Measurements from ENCODE around the gene RNF144B.

Gene RNF144B

GRCh38 chr6:18501663-18502013 lies 114.5 kb downstream of the RNF144B start:
- Histone ChIP-seq H3K27ac (peak overlapping the region in 10 of 11 experiments; percentile 20 to 94 (median 78); a peak in 18 of 22 replicates), H3K27me3 (no peaks in the 10 kb centered on the region), H3K4me2 (peak overlapping the region; percentile 3 to 93 (median 72); a peak in 20 of 22 replicates), H3K36me3 (no peaks in the 10 kb centered on the region), H3K9me3 (replicated peaks in 1 of 11) (no peaks in the 10 kb centered on the region), H4K20me1 (no peaks in the 10 kb centered on the region), H3K9ac (peak overlapping the region in 8 of 11 experiments; percentile 44 to 82 (median 70); a peak in 14 of 22 replicates), H3K4me3 (peak overlapping the region in 2 of 10 experiments; percentile 12 to 41; a peak in 2 of 20 replicates), H3K4me1 (peaks cover 4 to 74% (median 27%) of the 10 kb centered on the region in 10 experiments; a peak in 16 of 20 replicates)
- peak in 7 of 11 experiments; percentile 51 to 94 (median 78); a peak in 11 of 22 replicates for TF ChIP-seq Cebpa-rat (IDR thresholded peaks at IDR 0.05)

DNA sequence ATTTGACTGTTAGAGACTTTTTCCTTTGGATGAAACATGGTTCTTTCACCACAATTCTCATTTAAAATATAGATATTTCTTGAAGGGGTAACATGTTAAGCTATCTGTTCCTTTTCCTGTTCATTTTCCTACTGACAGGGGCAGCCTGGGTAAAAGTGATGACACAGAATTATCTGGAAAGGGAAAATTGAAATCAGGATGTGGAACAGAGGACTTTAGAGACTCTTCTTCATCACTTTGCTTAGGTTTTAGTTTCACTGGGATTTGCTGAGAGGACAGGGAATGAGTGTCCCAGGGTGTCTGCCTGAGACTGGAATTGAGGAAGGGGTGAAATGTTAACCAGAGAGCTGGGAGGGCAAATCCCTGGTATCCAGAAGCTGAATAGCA lies 116.0 kb downstream of the RNF144B start:
- H4K20me1 ChIP-seq = no peaks in the 10 kb centered on the region
- H3K36me3 ChIP-seq = no peaks in the 10 kb centered on the region
- no peak overlapping the region for H3K4me3 ChIP-seq
- peak overlapping the region in 9 of 11 experiments; percentile 39 to 93 (median 60); a peak in 14 of 22 replicates for H3K4me2 ChIP-seq
- H3K27me3 ChIP-seq = no peaks in the 10 kb centered on the region
- peaks cover 4 to 67% (median 27%) of the 10 kb centered on the region in 10 experiments; a peak in 16 of 20 replicates for H3K4me1 ChIP-seq
- H3K9ac ChIP-seq = peak overlapping the region in 5 of 11 experiments; percentile 33 to 77 (median 67); a peak in 7 of 22 replicates
- no peak for TF ChIP-seq Cebpa-rat (IDR thresholded peaks at IDR 0.05)
- peak overlapping the region in 9 of 11 experiments; percentile 9 to 94 (median 77); a peak in 15 of 22 replicates for H3K27ac ChIP-seq
- no peaks in the 10 kb centered on the region for H3K9me3 ChIP-seq (replicated peaks in 1 of 11)

DNA sequence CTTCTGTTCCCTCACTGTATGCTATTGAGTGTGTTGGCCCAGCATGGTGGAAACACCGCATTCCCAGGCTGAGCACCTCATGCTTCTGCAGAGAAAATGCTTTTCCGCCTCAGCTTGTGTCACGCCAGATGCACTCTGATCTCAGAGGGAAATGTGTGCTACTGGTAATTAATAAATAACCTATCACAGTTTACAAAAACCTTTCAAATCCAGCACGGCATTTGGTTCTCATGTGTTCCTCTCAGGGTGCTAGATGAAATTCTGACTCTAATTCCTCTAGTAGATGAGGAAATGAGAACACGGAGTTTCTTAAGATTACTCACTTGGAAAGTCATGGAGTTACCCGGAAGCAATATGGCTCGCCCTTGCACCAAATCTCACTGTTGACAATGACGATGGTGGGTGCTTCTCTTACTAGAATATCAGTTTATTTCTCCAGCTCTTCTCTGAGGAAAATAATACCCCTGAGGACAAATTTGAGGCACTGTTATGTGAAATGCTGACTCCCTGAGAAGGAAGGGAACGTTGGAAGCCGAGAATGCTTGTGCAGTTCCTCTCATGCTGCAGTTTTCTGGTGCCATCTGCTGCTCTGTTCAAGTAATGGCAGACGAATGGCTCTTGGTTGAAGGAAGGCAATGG lies 116.6 kb downstream of the RNF144B start:
- Histone ChIP-seq H3K4me2 (peak overlapping the region; percentile 24 to 93 (median 55); a peak in 20 of 22 replicates), H3K27me3 (no peaks in the 10 kb centered on the region), H3K9me3 (replicated peaks in 1 of 11) (no peaks in the 10 kb centered on the region), H4K20me1 (no peaks in the 10 kb centered on the region), H3K4me3 (peak overlapping the region in 5 of 10 experiments; percentile 2 to 25 (median 13); a peak in 4 of 20 replicates), H3K27ac (peak overlapping the region in 9 of 11 experiments; percentile 9 to 94 (median 77); a peak in 17 of 22 replicates), H3K36me3 (no peaks in the 10 kb centered on the region), H3K4me1 (peaks cover 4 to 62% (median 27%) of the 10 kb centered on the region in 10 experiments; a peak in 16 of 20 replicates), H3K9ac (peak overlapping the region in 8 of 11 experiments; percentile 5 to 77 (median 46); a peak in 11 of 22 replicates)
- TF ChIP-seq Cebpa-rat (IDR thresholded peaks at IDR 0.05) = no peak

DNA sequence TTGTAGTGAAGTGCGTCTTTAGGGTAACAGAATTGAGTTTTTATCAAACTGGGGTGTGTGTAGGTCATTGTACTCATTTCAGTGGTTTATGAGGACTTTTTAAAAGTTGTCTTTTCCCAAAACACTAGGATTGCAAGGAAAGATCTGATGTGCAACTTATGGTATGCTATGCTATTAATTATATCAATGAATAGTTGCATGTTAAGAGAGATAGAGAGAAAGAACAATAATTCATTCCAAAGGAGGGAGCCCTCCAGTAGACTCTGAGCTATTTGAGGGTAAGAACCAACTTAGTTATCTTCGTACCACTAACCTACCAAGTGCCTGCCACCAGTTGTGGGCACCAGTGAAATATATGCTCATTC lies 117.1 kb downstream of the RNF144B start:
- TF ChIP-seq Cebpa-rat (IDR thresholded peaks at IDR 0.05) = no peak

DNA sequence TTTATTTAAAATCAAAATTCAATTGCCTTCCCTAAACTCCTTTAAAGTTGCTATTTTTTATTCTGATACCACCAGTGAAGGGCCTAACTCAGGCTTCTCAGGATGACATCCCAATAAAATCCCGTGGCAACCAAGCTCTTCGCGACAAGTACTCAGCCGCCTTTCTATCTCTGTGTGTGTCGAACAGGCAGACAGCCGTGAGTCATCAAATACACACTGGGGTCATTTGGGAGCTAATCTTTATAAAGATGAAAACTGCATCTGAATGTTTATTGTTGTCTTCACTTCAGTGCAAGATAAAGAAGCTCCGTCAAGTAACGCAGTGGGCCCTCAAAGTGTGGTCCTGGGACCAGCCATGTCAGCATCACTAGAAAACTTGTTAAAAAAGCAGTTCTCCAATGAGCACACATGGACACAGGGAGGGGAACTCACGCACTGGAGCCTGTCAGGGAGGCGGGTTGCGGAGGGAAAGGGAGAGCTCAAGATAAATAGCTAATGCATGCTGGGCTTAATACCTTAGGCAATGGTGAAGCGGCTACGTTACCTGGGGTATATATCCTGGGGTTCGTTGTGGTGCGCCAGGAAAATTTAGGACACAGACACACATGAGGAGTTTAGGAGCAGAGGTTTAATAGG lies 119.3 kb downstream of the RNF144B start:
- H3K4me2 ChIP-seq = no peak overlapping the region
- no peaks in the 10 kb centered on the region for H3K27me3 ChIP-seq

More for the DNA sequence above, 117.1 kb downstream of the RNF144B start:
- Histone ChIP-seq H3K27ac (peak overlapping the region in 3 of 11 experiments; percentile 85 to 94 (median 94); a peak in 4 of 22 replicates), H3K27me3 (no peaks in the 10 kb centered on the region), H3K9ac (peak overlapping the region in 4 of 11 experiments; percentile 5 to 67 (median 46); a peak in 3 of 22 replicates), H3K9me3 (replicated peaks in 1 of 11) (no peaks in the 10 kb centered on the region), H4K20me1 (no peaks in the 10 kb centered on the region), H3K4me2 (peak overlapping the region in 4 of 11 experiments; percentile 31 to 93 (median 84); a peak in 4 of 22 replicates), H3K4me3 (no peak overlapping the region), H3K36me3 (no peaks in the 10 kb centered on the region), H3K4me1 (peaks cover 4 to 57% (median 27%) of the 10 kb centered on the region in 10 experiments; a peak in 16 of 20 replicates)

GRCh38 chr6:18507018-18507415 lies 119.9 kb downstream of the RNF144B start:
- Histone ChIP-seq H3K27me3 (no peaks in the 10 kb centered on the region), H3K4me1 (peaks cover 0 to 31% (median 13%) of the 10 kb centered on the region in 10 experiments; a peak in 15 of 20 replicates), H4K20me1 (no peaks in the 10 kb centered on the region), H3K4me2 (0 out of 22 replicates have a peak overlapping the region, but pooled peaks of 1 of the 11 experiments have one; percentile 5), H3K27ac (no peak overlapping the region), H3K9ac (no peak overlapping the region), H3K36me3 (no peaks in the 10 kb centered on the region), H3K4me3 (no peak overlapping the region), H3K9me3 (replicated peaks in 1 of 11) (no peaks in the 10 kb centered on the region)
- no peak for TF ChIP-seq Cebpa-rat (IDR thresholded peaks at IDR 0.05)

More for the DNA sequence above, 119.3 kb downstream of the RNF144B start:
- no peaks in the 10 kb centered on the region for H4K20me1 ChIP-seq
- no peaks in the 10 kb centered on the region for H3K9me3 ChIP-seq (replicated peaks in 1 of 11)
- no peak overlapping the region for H3K27ac ChIP-seq
- no peak overlapping the region for H3K9ac ChIP-seq
- no peaks in the 10 kb centered on the region for H3K36me3 ChIP-seq
- no peak overlapping the region for H3K4me3 ChIP-seq
- no peak for TF ChIP-seq Cebpa-rat (IDR thresholded peaks at IDR 0.05)
- peaks cover 0 to 35% (median 19%) of the 10 kb centered on the region in 10 experiments; a peak in 16 of 20 replicates for H3K4me1 ChIP-seq

GRCh38 chr6:18507561-18507960 lies 120.4 kb downstream of the RNF144B start:
- Histone ChIP-seq H3K27ac (no peak overlapping the region), H3K4me2 (no peak overlapping the region), H3K9ac (no peak overlapping the region), H3K9me3 (replicated peaks in 1 of 11) (no peaks in the 10 kb centered on the region), H3K4me3 (no peak overlapping the region), H4K20me1 (no peaks in the 10 kb centered on the region), H3K27me3 (no peaks in the 10 kb centered on the region), H3K36me3 (no peaks in the 10 kb centered on the region), H3K4me1 (peaks cover 0 to 26% (median 9%) of the 10 kb centered on the region in 10 experiments; a peak in 11 of 20 replicates)
- TF ChIP-seq Cebpa-rat (IDR thresholded peaks at IDR 0.05) = no peak

DNA sequence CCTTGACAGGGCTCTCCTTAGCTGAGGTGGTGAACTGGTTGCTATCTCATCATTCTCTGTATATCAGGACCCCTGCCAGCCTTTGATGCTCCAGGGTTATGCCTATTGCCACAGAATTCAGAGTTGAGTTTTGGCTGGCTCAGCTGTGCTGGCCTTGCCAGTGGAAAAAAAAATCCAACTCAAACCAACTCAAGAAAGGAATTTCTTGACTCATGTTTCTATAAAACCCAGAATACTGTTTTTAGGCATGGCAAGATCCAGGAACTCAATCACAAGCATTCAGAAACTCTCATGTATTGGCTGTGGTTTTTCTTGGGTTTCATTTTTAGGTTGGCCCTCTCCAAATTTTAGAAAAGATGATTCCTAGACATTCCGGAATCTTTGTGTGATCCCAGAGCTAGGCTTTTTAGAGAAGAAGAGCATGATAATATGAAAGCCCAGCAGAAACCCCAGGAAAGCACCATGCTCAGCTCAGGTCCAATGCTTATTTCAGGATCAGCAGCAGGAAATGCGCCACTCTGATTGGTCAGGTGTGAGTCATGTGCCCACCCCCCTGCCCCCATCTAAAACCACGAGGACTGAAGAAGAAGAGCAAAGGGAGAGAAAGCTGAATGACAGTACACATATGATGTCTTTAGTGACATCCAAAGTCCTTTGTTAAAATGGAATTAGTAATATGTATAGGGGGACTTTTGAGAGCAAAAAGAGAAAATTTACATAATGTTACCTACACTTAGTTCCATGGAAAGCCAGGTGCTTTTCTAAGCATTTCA lies 122.9 kb downstream of the RNF144B start:
- Histone ChIP-seq H3K27ac (no peak overlapping the region), H3K4me3 (no peak overlapping the region)

More for the DNA sequence above, 122.9 kb downstream of the RNF144B start:
- Histone ChIP-seq H4K20me1 (no peaks in the 10 kb centered on the region), H3K36me3 (no peaks in the 10 kb centered on the region), H3K4me2 (no peak overlapping the region), H3K9ac (no peak overlapping the region), H3K4me1 (peaks cover 0 to 7% (median 0%) of the 10 kb centered on the region in 10 experiments; a peak in 1 of 20 replicates), H3K9me3 (replicated peaks in 1 of 11) (no peaks in the 10 kb centered on the region), H3K27me3 (no peaks in the 10 kb centered on the region)
- TF ChIP-seq Cebpa-rat (IDR thresholded peaks at IDR 0.05) = no peak
